CD4-positive, CD25-positive, alpha-beta regulatory T cell (primary cell): ENCODE data around the gene JAG2. TPM values are rescaled to one million over a fixed set of nuclear protein-coding genes. Genes with fewer than 3 reads are reported as not detected.

Source experiments
- ATAC-seq, 2 donors: fragments of 150-1000 bp; cut with Tn5 transposase; one replicate each; pipeline ENCODE4 v1.10.0; 2021; ENCODE audit warnings: low read depth in 2 of 2, moderate number of reproducible peaks in 2 of 2, moderate library complexity in 1 of 2
- DNase-seq, 3 donors: peaks; one replicate each; pipeline versions ENCODE4 v3.0.0 to v3.0.0-alpha.2; 2012 to 2022; ENCODE audit warnings: mixed read lengths in 1 of 3
- H3K27ac ChIP-seq: one replicate; pipeline ENCODE4 v1.7.0; 2013; ENCODE audit warnings: mild to moderate bottlenecking, low read length; ENCODE audit not compliant: insufficient read depth, poor library complexity, severe bottlenecking
- H3K27me3 ChIP-seq: one replicate; pipeline ENCODE4 v1.7.0; 2013; ENCODE audit warnings: low read length; ENCODE audit not compliant: control insufficient read depth, insufficient read depth
- H3K36me3 ChIP-seq: one replicate; pipeline ENCODE4 v1.7.0; 2013; ENCODE audit warnings: mild to moderate bottlenecking, low read length, moderate library complexity; ENCODE audit not compliant: control insufficient read depth, insufficient read depth
- H3K4me1 ChIP-seq: 2 replicates; pipeline ENCODE4 v1.7.0; 2013; ENCODE audit warnings: mild to moderate bottlenecking, low read length; ENCODE audit not compliant: insufficient read depth, control insufficient read depth, poor library complexity, severe bottlenecking
- H3K4me3 ChIP-seq: one replicate; pipeline ENCODE4 v1.7.0; 2013; ENCODE audit warnings: low read depth, mild to moderate bottlenecking, low read length, moderate library complexity
- H3K9me3 ChIP-seq, 2 experiments: 1 replicate in 1 of 2; 2 replicates in 1 of 2; pipeline ENCODE4 v1.7.0; 2013; ENCODE audit warnings: low read length in 2 of 2, mild to moderate bottlenecking in 1 of 2, moderate library complexity in 1 of 2; ENCODE audit not compliant: control insufficient read depth in 2 of 2
- H3K27ac Mint-ChIP-seq, 3 donors: one replicate each; pipeline ENCODE4 v1.8.0; 2020 to 2022; ENCODE audit warnings: mild to moderate bottlenecking in 3 of 3, mixed read lengths in 3 of 3, moderate library complexity in 2 of 3
- H3K27me3 Mint-ChIP-seq: one replicate; pipeline ENCODE4 v1.8.0; 2022; ENCODE audit warnings: mild to moderate bottlenecking, mixed read lengths
- H3K36me3 Mint-ChIP-seq: one replicate; pipeline ENCODE4 v1.8.0; 2020; ENCODE audit warnings: mixed read lengths
- H3K4me1 Mint-ChIP-seq, 4 donors: one replicate each; pipeline ENCODE4 v1.8.0; 2020 to 2022; ENCODE audit warnings: mixed read lengths in 4 of 4, mild to moderate bottlenecking in 1 of 4
- H3K4me3 Mint-ChIP-seq, 4 donors: one replicate each; pipeline ENCODE4 v1.8.0; 2020 to 2022; ENCODE audit warnings: mild to moderate bottlenecking in 4 of 4, mixed read lengths in 4 of 4, moderate library complexity in 3 of 4
- H3K9me3 Mint-ChIP-seq, 7 donors: one replicate each; pipeline ENCODE4 v1.8.0; 2020 to 2022; ENCODE audit warnings: mixed read lengths in 7 of 7, mild to moderate bottlenecking in 3 of 7, moderate library complexity in 2 of 7
- polyA plus RNA-seq, 4 donors: library from polyadenylated mRNA; unstranded; fragments of 300-500 nt; fragmentation: Illumina TruSeq; gene quantifications; one replicate each; pipeline ENCODE4 v1.2.3, GENCODE V29; 2021
- total RNA-seq: library from RNA; stranded (reverse); gene quantifications from one replicate; pipeline ENCODE4 v1.2.3, GENCODE V29; 2022

Gene JAG2
- total and polyA plus RNA-seq, 5 donors from 2014 or later = 0.05 to 1.4 (median 0.23) TPM; not detected in 2

DNA sequence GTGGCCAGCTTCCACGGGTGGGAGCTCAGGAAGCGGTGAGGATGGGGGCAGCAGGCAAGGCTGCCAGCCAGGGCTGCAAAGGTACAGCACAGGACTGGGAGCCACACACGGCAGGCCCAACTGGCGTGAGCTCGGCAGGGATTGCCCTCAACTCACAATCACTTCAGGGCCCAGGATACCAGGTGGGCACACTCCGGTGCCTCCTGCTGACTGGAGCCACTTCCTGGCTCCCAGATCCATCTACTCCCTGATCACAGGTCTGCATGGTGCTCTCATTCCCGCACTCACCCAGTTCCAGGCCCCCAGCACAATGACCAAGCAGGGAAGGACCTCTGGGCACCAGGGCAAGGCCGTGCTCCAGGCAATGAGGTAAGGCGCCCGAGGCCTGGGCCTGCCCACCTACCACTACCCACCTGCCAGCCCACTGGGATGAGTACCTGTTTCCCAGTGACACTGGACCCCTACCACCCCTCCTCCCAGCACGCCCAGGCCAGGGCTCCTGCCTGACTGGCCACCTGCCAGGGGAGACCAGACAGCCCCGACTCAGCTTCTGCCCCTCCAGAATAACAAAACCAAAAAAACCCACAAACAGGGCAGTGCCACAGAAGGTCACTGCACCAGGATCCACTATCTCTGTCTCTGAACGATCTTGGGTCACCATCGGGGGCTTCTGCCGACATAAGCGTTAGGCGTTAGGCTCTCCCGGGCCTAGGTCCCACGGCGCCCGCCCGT lies 1.8 kb downstream of the JAG2 start:
- Mint-ChIP-seq H3K4me3 (peak overlapping the region; percentile 15 to 73 (median 46)), H3K4me1 (peaks cover 0 to 20% (median 8%) of the 10 kb centered on the region in 4 donors), H3K9me3 (peaks cover 0 to 1% (median 0%) of the 10 kb centered on the region in 7 donors), H3K27ac (peak overlapping the region in 1 of 3 donors; percentile 26), H3K36me3 (no peaks in the 10 kb centered on the region), H3K27me3 (peaks cover 19% of the 10 kb centered on the region)
- ATAC-seq (no peak), DNase-seq (no peak)
- no peak overlapping the region for H3K27ac ChIP-seq
- no peak overlapping the region for H3K4me3 ChIP-seq
- no peaks in the 10 kb centered on the region for H3K36me3 ChIP-seq
- peaks cover 24% of the 10 kb centered on the region for H3K4me1 ChIP-seq
- H3K9me3 ChIP-seq = no peaks in the 10 kb centered on the region
- peaks cover 3% of the 10 kb centered on the region for H3K27me3 ChIP-seq

DNA sequence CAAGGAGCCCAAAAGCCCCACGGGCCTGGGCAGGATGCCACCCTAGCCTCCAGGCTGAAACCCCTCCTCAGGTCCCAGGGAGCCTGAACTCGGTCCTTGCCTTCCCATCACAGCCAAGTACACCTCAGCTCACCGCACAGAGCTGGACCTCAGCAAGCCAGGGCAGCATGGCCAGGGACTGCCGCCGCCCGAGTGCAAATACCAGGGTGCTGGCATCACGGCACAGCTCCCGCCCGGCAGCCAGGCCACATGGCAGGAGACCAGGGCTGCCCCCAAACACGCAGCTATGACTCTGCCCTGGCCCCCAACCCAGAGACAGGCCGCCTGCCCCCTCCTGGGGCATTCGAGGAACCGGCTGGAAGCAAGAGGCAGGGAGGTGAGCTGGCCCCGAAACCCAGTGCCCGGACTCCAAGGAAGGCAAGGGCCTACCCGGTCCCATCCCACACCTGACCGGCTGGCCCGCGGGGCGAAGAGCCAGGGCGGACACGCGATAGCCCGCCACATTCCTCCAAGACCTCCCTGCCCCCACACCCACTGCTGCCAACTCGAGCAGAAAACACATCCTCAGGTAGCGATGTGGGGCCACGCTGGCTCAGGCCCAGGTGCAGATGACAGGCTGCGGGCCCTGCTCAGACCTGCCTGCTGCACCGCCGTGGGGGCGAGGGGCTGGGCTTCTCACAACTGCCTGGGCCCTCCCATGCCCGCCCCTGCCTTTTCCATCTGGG lies 2.7 kb downstream of the JAG2 start:
- no peaks in the 10 kb centered on the region for H3K36me3 ChIP-seq

DNA sequence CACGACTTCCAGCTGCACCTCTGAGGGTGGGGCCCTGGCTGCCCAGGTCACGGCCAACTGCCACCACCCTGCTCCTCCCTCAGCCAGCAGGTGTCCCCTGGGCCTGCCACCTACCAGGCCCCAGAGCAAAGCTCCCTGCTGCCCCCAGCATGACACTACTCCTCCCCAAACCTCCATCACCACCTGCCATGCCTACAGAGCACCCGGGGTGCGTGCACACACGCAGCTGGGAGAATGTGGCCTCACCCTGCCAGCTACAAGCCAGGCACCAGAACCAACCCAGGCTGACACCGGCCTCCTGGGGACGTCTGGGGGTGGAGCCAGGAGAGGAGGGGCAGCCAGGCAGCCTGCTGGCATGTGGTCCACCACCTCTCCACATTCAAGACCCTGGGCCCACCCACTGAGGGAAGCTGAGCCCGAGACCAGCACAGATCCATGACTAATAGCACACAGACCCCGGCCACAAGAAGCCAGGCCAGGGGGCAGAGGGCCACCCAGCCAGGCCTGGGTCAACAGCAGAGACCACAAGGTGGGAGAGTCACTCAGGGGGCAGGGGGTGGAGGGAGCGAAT lies 3.4 kb downstream of the JAG2 start:
- H3K36me3 ChIP-seq = no peaks in the 10 kb centered on the region
- Mint-ChIP-seq H3K36me3 (no peaks in the 10 kb centered on the region), H3K9me3 (peaks cover 0 to 1% (median 0%) of the 10 kb centered on the region in 7 donors), H3K27me3 (peaks cover 13% of the 10 kb centered on the region), H3K27ac (no peak overlapping the region), H3K4me1 (peaks cover 0 to 15% (median 6%) of the 10 kb centered on the region in 4 donors), H3K4me3 (no peak overlapping the region)
- H3K27me3 ChIP-seq = peaks cover 3% of the 10 kb centered on the region
- ATAC-seq (no peak), DNase-seq (no peak)
- peaks cover 13% of the 10 kb centered on the region for H3K4me1 ChIP-seq
- no peak overlapping the region for H3K4me3 ChIP-seq
- H3K27ac ChIP-seq = no peak overlapping the region
- no peaks in the 10 kb centered on the region for H3K9me3 ChIP-seq

More for the DNA sequence above, 2.7 kb downstream of the JAG2 start:
- Histone ChIP-seq H3K4me1 (peaks cover 19% of the 10 kb centered on the region), H3K27ac (no peak overlapping the region), H3K9me3 (no peaks in the 10 kb centered on the region), H3K4me3 (no peak overlapping the region), H3K27me3 (peaks cover 3% of the 10 kb centered on the region)
- H3K9me3 Mint-ChIP-seq = peaks cover 0 to 1% (median 0%) of the 10 kb centered on the region in 7 donors
- peaks cover 0 to 19% (median 7%) of the 10 kb centered on the region in 4 donors for H3K4me1 Mint-ChIP-seq
- DNase-seq (no peak), ATAC-seq (no peak)
- H3K27ac Mint-ChIP-seq = no peak overlapping the region
- H3K27me3 Mint-ChIP-seq = peaks cover 16% of the 10 kb centered on the region
- H3K36me3 Mint-ChIP-seq = no peaks in the 10 kb centered on the region
- peak overlapping the region in 2 of 4 donors; percentile 48 to 62 for H3K4me3 Mint-ChIP-seq

DNA sequence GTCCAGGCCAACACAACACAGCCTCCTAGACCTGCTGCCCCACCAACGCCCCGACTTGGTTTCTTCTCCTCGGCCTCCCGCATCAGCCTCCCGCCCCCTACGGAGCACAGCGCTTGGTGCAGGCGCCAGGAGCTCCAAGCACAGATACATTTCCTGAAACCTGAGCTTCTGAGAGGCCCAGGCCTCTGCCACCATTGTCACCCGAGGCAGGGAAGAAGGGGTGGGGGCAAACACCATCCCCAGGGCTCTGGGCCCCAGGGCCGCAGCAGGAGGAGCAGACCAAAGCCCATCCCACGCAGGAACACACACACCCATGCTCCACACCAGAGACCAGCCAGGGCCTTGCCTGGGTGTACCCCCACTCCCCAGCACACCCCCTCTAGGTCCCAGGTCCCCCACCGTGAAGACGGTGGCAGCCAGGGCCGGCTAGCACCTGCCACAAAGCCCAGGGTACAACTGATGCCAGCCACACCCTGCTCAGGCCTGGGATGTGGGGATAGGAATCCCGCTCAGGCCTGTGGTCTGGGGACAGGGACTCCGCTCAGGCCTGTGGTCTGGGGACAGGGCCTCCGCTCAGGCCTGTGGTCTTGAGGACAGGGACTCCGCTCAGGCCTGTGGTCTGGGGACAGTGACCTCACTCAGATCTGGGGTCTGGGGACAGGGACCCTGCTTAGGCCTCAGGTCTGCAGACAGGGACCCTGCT lies 5.4 kb downstream of the JAG2 start:
- no peak for DNase-seq

DNA sequence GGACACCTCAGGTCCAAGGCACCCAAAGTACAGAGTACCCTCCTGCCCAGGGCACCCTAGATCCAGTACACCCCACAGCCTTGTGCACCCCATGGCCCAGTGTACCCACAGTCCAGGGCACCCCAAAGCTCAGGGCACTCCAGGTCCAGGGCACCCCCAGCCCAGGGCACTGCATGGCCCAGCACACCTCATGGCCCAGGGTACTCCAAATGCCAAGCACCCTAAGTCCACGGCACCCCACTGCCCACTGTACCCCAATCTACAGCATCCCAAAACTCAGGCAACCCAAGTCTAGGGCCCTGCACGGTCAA lies 6.0 kb downstream of the JAG2 start:
- no peak for ATAC-seq
- H3K9me3 ChIP-seq = no peaks in the 10 kb centered on the region

More for the DNA sequence above, 5.4 kb downstream of the JAG2 start:
- Histone ChIP-seq H3K4me1 (peaks cover 6% of the 10 kb centered on the region), H3K27me3 (no peaks in the 10 kb centered on the region), H3K27ac (no peak overlapping the region), H3K9me3 (no peaks in the 10 kb centered on the region), H3K36me3 (no peaks in the 10 kb centered on the region), H3K4me3 (no peak overlapping the region)
- no peak overlapping the region for H3K4me3 Mint-ChIP-seq
- H3K27ac Mint-ChIP-seq = peak overlapping the region in 1 of 3 donors; percentile 5
- H3K36me3 Mint-ChIP-seq = no peaks in the 10 kb centered on the region
- no peaks in the 10 kb centered on the region for H3K9me3 Mint-ChIP-seq
- no peaks in the 10 kb centered on the region for H3K27me3 Mint-ChIP-seq
- H3K4me1 Mint-ChIP-seq = peaks cover 0 to 7% (median 0%) of the 10 kb centered on the region in 4 donors
- ATAC-seq = no peak

DNA sequence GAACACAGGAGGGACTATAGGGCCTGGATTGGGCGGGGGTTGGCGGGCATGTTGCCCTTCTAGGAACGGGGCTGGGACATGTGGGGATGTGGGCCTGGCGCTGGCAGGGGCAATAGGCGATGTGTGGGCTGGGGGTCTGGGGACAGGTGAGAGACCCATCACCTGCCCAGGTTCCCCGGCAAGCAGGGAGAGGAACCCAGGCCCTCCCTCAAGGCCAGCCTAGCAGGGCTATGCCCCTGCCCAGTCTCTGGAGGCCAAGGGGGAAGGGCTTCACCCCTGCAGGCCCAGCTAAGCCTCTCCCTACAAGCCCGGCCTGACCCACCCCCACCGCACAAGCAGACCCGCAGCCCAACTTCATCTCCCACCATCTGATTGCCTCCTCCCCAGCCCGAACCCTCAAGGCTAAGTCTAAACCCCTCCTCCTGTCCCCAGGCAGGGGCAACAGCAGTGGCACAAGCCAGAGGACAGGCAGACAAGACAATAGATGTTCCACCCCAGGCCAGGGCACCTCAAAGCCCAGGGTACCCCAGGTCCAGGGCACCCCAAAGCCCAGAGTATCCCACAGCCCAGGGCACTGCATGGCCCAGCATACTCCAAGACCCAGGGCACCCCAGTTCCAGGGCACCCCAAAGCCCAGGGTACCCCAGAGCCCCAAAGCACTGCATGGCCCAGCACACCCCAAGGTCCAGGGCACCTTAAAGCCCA lies 6.5 kb downstream of the JAG2 start:
- Mint-ChIP-seq H3K4me3 (no peak overlapping the region), H3K27ac (no peak overlapping the region), H3K27me3 (no peaks in the 10 kb centered on the region), H3K36me3 (no peaks in the 10 kb centered on the region), H3K4me1 (peaks cover 0 to 7% (median 0%) of the 10 kb centered on the region in 4 donors), H3K9me3 (no peaks in the 10 kb centered on the region)
- Histone ChIP-seq H3K36me3 (no peaks in the 10 kb centered on the region), H3K27me3 (no peaks in the 10 kb centered on the region), H3K4me3 (no peak overlapping the region), H3K9me3 (no peaks in the 10 kb centered on the region), H3K4me1 (peaks cover under 1% of the 10 kb centered on the region), H3K27ac (no peak overlapping the region)
- DNase-seq (no peak), ATAC-seq (peak; percentile 15 to 17)

More for the DNA sequence above, 6.0 kb downstream of the JAG2 start:
- H3K4me3 ChIP-seq = no peak overlapping the region
- Mint-ChIP-seq H3K36me3 (no peaks in the 10 kb centered on the region), H3K9me3 (no peaks in the 10 kb centered on the region), H3K4me1 (peaks cover 0 to 7% (median 0%) of the 10 kb centered on the region in 4 donors), H3K27ac (no peak overlapping the region), H3K27me3 (no peaks in the 10 kb centered on the region), H3K4me3 (no peak overlapping the region)
- H3K4me1 ChIP-seq = peaks cover 4% of the 10 kb centered on the region
- DNase-seq = no peak
- H3K27me3 ChIP-seq = no peaks in the 10 kb centered on the region
- no peak overlapping the region for H3K27ac ChIP-seq
- no peaks in the 10 kb centered on the region for H3K36me3 ChIP-seq

DNA sequence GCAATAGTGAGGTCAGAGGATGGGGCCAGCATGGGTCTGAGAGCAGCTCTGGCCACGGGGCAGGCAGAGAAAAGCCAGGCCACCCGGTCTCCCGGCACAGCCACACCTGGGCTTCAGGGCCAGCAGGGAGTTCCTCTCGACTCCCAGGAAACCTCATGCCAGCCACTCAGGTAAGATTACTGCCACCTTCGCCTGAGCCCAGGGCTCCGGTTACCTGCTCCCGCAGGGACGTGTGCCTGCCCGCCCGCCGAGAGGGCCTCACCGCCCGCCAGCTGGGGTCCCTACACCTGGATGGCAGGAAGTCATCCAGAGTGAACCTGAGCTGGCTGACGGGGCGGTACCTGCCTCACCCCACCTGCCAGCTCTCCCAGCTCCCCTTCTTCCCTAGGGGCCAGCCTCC lies 7.3 kb downstream of the JAG2 start:
- no peaks in the 10 kb centered on the region for H3K36me3 Mint-ChIP-seq
- H3K27me3 Mint-ChIP-seq = no peaks in the 10 kb centered on the region
- DNase-seq = no peak
- Histone ChIP-seq H3K4me3 (no peak overlapping the region), H3K9me3 (no peaks in the 10 kb centered on the region), H3K4me1 (no peaks in the 10 kb centered on the region), H3K27ac (no peak overlapping the region), H3K36me3 (no peaks in the 10 kb centered on the region), H3K27me3 (no peaks in the 10 kb centered on the region)
- no peak overlapping the region for H3K4me3 Mint-ChIP-seq
- no peak overlapping the region for H3K27ac Mint-ChIP-seq
- peaks cover 0 to 1% (median 0%) of the 10 kb centered on the region in 7 donors for H3K9me3 Mint-ChIP-seq
- no peak for ATAC-seq
- H3K4me1 Mint-ChIP-seq = no peaks in the 10 kb centered on the region
